Measurements from ENCODE around the gene CRYAB. TPM values are rescaled to one million over a fixed set of nuclear protein-coding genes. Genes with fewer than 3 reads are reported as not detected.

The CRYAB gene
- total RNA-seq, 4 donors from 2014 or later = 19.9 to 179 (median 56.5) TPM

DNA sequence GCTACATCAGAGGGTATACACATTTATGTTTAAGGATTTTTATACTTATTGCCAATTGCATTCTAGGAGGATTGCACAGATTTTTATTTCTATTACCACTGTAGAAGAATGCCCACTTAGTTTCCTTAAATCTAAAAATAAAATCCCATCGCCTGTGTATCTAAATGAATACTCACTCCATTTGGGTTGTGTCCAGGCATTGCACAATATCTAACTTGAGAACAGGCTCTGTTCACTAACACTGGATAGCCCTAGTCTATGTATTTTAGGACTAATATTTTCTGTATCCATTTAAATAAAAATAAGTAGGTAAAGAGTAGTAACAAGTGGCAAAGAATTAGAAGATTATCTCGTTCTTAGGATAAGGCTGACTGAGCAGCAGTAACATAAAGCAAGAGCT, 11.2 kb upstream of the CRYAB start:
- no peak overlapping the region for H3K4me3 ChIP-seq
- peak in 1 of 2 donors; percentile 91 for DNase-seq
- intact Hi-C loops (cut with DNase I; ENCODE audit: low total_unique reads) = no loop called here

GRCh38 chr11:111921541-111922230, 10.1 kb upstream of the CRYAB start:
- Histone ChIP-seq H3K9me3 (no peaks in the 10 kb centered on the region), H3K4me1 (no peaks in the 10 kb centered on the region), H3K27ac (peak overlapping the region; percentile 34 to 94), H3K4me3 (no peak overlapping the region), H3K36me3 (no peaks in the 10 kb centered on the region), H3K27me3 (no peaks in the 10 kb centered on the region)
- DNase-seq = no peak
- TF ChIP-seq CTCF (IDR thresholded peaks at IDR 0.05) (no peak), POLR2A (IDR thresholded peaks at IDR 0.05) (no peak)
- intact Hi-C loops (cut with DNase I; ENCODE audit: low total_unique reads) = no loop called here

More for the DNA sequence above, 11.2 kb upstream of the CRYAB start:
- peak overlapping the region; percentile 87 to 94 for H3K27ac ChIP-seq
- H3K9me3 ChIP-seq = no peaks in the 10 kb centered on the region
- peaks cover 0 to 4% of the 10 kb centered on the region in 2 donors for H3K4me1 ChIP-seq
- H3K36me3 ChIP-seq = no peaks in the 10 kb centered on the region
- TF ChIP-seq CTCF (IDR thresholded peaks at IDR 0.05) = no peak
- TF ChIP-seq POLR2A (IDR thresholded peaks at IDR 0.05) = no peak
- H3K27me3 ChIP-seq = no peaks in the 10 kb centered on the region

DNA sequence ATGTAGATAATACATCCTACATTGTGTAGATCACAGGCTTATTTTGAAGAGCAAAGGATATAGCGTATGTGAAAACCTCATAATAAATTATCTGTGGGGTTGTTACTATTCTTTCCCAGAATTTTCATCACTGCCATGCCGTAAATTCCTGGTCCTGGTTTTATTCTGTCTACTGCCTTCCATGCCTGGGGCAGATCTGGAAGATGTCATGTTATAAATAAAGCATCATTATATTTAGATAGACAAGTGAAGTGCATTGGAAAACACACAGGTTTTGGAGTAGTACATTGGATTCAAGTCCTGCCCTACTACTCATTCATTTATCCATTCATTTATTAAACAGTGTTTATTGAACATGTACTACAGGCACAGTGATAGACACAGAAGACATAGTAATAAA, 9.3 kb upstream of the CRYAB start:
- Histone ChIP-seq H3K4me1 (no peaks in the 10 kb centered on the region), H3K27ac (no peak overlapping the region), H3K4me3 (no peak overlapping the region), H3K36me3 (no peaks in the 10 kb centered on the region), H3K9me3 (no peaks in the 10 kb centered on the region), H3K27me3 (no peaks in the 10 kb centered on the region)
- no peak for DNase-seq
- intact Hi-C loops (cut with DNase I; ENCODE audit: low total_unique reads) = no loop called here
- TF ChIP-seq CTCF (IDR thresholded peaks at IDR 0.05) = no peak
- no peak for TF ChIP-seq POLR2A (IDR thresholded peaks at IDR 0.05)

DNA sequence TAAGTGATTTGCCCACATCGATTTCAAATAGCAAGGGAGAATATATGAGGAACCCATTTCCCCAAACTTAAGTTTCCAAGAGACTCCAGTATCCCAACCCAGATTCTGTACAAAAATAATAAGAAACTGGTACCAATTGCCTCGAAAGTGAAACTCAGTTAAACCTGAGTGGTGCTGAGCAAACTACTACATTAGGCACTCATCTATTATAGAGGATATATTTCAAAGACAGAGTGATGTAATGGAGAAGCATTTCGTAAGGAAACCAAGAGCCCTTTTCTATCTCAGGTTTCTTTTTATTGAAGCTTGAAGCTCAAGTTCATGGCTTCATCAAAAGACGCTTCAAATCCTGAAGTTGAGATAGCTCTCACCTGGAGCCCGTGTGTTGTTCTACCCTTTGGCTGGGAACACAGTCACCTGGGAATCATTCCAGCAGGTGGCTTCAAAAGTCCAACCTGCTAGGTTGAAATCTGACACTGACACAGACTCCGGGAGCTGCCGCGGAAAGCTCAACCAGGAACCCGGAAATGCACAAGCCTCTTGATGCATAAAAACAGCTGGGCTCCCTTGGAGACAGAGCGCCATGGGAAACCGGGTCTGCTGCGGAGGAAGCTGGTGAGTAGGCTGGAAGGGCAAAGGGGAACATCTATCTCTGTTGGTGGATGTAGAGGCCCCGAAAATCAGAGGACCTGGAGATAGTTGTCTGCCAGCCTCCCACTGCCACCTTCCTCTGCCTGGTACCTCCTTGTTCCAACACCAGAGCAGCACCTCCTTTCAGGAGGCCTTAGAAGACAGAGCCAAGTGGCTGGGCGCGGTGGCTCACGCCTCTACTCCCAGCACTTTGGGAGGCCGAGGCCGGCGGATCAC, 7.1 kb upstream of the CRYAB start, which contains the start of gene C11orf52:
Gene C11orf52, plus strand, starts transcription at position 524 of the 867 bp plus-strand sequence. Its CDS starts 60 bp downstream, at position 584.
- Histone ChIP-seq H3K27ac (peak within 1 kb of the TSS in 1 of 2 donors; percentile 42), H3K27me3 (no peaks in the 10 kb centered on the region), H3K9me3 (no peaks in the 10 kb centered on the region), H3K4me3 (no peak within 1 kb of the TSS), H3K4me1 (no peaks in the 10 kb centered on the region), H3K36me3 (no peaks in the 10 kb centered on the region)
- no peak for TF ChIP-seq CTCF (IDR thresholded peaks at IDR 0.05)
- TF ChIP-seq POLR2A (IDR thresholded peaks at IDR 0.05) = no peak
- intact Hi-C loops (cut with DNase I; ENCODE audit: low total_unique reads) = no loop called here
- no peak for DNase-seq

DNA sequence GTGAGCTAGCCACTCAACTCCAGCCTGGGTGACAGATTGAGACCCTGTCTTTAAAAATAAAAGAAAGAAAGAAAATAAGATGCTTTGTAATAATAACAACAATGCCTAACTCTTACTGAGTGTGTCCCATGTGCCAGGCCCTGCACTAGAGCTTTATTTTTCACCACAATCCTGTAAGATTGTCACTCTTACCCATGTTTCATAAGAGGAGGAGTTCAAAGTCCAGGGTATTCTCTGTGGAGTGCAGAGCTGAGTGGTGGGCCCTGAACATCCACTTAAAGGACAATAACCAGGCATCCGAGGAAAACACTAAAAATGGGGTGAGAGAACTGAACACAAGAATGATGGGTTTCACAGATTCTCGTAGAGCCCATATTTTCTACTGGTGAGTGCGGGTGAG, 6.2 kb upstream of the CRYAB start:
- Histone ChIP-seq H3K4me3 (no peak overlapping the region), H3K9me3 (no peaks in the 10 kb centered on the region), H3K27ac (peak overlapping the region in 1 of 2 donors; percentile 42), H3K4me1 (no peaks in the 10 kb centered on the region), H3K27me3 (no peaks in the 10 kb centered on the region), H3K36me3 (no peaks in the 10 kb centered on the region)
- DNase-seq = no peak
- intact Hi-C loops (cut with DNase I; ENCODE audit: low total_unique reads) = no loop called here
- no peak for TF ChIP-seq CTCF (IDR thresholded peaks at IDR 0.05)
- no peak for TF ChIP-seq POLR2A (IDR thresholded peaks at IDR 0.05)
